Peyer's patch (tissue), 4 donors: ENCODE results near the gene EPHA2.

Source experiments
- POLR2A ChIP-seq, 2 donors: fragments of 450-650 bp; IDR thresholded peaks; one replicate each; pipeline ENCODE4 v1.5.1; 2017; ENCODE audit warnings: antibody characterized with exemption in 2 of 2, mild to moderate bottlenecking in 2 of 2, moderate library complexity in 2 of 2
- TF ChIP-seq, protein P1 (sequence below), 6 experiments: fragments of 450-650 bp in 4 of 6; fragments of 200-600 bp in 2 of 6; sonication (generic) in 1 of 6; IDR thresholded peaks; one replicate each; pipeline ENCODE4 v1.5.1; 2017 to 2019; ENCODE audit warnings: antibody characterized with exemption in 6 of 6, mild to moderate bottlenecking in 3 of 6, moderate library complexity in 1 of 6

DNA sequence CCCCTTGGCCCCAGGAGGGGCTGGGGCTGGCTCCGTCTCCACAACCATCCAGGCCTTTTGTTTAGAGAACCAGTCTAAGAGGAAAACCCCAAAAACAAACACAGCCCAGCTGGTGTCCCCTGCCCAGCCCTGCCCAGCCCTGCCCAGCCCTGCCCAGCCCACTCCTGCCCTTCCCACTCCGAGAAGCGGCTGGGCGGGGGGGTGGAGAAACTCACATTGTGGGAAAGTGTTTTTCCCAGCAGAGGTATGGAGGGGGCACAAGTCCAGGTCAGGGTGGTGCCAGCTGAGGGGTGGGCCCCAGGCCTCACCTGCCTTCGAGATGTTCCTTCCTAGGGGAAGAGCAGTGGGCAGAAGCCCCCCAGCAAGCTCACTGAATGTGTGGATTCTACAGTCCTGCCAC lies 72.4 kb downstream of the EPHA2 start:
- no peak for TF ChIP-seq POLR2A (IDR thresholded peaks at IDR 0.05)
- TF ChIP-seq, protein P1, sequence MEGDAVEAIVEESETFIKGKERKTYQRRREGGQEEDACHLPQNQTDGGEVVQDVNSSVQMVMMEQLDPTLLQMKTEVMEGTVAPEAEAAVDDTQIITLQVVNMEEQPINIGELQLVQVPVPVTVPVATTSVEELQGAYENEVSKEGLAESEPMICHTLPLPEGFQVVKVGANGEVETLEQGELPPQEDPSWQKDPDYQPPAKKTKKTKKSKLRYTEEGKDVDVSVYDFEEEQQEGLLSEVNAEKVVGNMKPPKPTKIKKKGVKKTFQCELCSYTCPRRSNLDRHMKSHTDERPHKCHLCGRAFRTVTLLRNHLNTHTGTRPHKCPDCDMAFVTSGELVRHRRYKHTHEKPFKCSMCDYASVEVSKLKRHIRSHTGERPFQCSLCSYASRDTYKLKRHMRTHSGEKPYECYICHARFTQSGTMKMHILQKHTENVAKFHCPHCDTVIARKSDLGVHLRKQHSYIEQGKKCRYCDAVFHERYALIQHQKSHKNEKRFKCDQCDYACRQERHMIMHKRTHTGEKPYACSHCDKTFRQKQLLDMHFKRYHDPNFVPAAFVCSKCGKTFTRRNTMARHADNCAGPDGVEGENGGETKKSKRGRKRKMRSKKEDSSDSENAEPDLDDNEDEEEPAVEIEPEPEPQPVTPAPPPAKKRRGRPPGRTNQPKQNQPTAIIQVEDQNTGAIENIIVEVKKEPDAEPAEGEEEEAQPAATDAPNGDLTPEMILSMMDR (IDR thresholded peaks at IDR 0.05) = no peak
